ENCODE measurements around the gene FEM1B.

FEM1B gene

DNA sequence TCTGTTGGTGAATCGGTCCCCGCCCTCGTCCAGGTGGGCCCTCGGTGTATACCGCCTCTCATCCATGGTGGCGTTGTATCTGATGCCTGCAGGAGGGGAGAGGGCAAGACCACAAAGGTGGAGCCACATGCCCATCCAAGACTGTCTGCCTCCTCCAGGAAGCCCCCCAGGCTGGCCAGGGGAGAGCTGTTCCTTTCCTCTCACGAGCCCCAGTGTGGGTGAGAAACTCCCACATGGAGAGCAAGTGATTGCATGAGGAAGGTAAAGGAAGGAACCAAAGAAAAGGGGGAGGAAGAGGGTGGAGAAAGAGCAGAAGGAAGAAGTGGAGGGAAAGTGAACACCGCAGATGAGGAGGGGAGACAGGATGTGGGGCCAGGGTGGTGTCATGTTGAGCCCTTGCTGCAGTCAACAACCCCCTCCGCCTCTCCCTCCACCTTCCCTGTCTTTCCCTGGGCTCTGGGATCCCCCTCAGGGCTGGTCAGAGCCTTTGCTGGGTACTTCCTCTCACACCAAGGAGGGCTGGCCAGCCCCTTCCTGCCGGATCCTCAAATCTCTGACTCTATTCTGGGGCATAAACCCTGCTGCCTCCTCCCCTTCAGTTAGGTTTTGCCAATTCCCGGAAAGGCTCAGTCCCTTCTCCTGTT lies 49.3 kb downstream of the FEM1B start:
- peak; percentile 46 to 76 (median 70) for DNase-seq

DNA sequence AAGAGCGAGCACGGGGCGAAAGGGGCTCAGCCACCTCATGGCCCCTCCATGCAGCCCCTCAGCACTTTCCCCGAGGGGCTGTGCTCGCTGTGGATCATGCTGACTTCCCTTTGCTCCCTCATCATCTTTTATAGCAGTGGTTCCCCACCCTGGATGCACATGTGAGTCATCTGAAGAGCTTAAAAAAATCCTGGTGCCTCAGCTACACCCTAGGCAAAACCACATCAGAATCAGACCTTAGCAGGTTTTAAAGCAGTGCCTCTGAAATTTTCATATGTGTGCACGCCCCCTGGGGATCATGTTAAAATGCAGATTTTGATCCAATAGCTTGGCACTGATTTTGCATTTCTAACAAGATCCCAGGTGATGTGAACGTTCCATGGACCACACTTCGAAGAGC lies 50.9 kb downstream of the FEM1B start:
- peak in 2 of 4 experiments; percentile 40 to 51 for DNase-seq

- DNase-seq: no peak
Measured at GRCh38 chr15:68328964-68329363, 51.4 kb downstream of the FEM1B start.

DNA sequence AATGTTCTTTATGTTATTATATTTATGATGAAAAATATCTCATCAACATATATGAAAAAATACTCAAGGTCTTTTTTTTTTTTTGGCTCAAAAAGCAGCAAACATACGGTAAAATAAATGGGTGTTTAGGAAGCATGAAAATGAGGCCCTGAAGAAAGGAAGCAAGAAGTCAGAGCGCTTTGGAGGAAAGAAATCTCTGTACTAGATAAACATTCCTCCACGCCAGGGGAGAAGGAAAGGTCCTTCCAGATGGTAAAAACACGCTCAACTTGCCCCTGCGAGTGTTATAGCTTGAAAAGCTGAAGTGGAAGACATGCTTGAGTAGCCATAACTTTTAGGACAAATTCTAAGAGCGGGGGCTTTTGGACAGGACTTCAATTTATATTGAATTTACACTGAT lies 52.9 kb downstream of the FEM1B start:
- DNase-seq: no peak

DNA sequence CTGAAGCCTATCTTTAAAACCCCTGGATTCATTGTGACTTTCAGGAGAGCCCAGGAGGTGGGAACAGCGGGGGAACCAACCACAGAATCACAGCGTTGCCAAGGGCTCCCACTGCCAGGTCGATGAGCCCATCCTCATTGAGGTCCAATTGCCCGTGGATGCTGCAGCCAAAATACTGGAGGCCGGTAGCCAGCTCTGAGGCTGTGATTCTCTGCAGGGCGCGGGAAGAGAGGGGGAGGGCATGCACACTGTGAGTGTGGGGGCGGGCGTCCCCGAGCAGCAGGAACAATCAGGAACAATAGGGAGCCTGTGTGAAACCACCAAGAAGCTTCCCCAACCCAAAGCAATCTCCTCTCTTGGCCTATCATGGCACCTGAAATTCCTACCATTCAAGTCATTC lies 53.4 kb downstream of the FEM1B start:
- peak in 3 of 4 experiments; percentile 37 to 71 (median 59) for DNase-seq

GRCh38 chr15:68332266-68332665 lies 54.7 kb downstream of the FEM1B start:
- no peak for DNase-seq

DNA sequence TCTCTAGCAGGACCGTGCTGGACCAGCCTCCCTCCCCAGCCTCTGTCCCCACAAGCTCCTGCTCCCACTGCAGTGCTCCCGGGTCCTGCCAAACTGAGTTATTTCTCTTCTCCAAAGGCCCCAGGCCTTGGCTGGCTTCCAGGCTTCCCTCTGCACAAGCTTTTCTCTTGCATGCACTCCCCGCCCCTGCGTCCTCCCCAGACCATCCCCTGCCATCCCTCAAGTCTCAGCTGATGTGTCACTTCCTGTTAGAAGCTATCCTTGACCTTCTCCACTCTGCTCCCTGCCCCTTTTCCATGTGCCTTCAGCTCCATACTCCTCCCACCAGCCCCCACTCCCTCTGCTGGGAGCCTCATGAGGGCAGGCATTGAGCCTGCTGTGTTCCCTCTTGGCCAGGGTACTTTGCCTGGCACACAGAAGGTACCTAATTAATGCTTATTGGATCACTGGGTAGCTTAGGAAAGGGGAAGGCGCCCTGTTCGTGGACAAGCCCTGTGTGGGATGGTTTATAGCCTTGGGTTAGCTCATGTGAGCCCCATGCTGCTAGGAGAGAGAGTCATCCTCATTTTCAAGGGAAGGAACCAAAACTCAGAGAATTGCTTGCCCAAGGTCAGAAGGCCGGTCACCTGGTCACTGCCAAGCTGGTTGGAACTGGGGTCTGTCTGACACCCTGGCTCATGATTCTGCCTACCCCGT lies 56.4 kb downstream of the FEM1B start:
- DNase-seq: peak; percentile 91 to 98 (median 96)

- peak; percentile 81 to 93 (median 90) for DNase-seq
Measured at GRCh38 chr15:68334661-68335124, 57.1 kb downstream of the FEM1B start.

DNA sequence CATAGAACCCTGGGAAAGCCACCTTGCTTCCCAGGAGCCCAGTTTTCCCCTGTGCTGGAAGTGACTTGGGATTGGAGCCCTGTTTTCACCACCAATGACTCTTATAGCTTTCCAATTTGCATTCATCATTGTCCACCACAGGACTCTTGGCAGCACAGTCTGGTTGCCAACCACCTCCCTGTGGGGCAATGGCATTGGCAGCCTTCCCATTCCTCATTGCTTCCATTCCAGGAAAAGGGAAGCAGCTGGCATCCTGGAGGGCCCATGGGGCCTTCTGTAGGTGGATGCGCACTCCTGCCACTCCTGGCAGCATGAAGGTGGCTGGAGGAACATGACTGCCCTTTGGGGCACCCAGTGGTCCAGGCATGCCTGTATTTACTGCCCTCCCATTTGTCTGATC lies 57.7 kb downstream of the FEM1B start:
- DNase-seq: peak in 3 of 4 experiments; percentile 35 to 50 (median 42)

- DNase-seq: no peak
Measured at GRCh38 chr15:68335655-68336054, 58.1 kb downstream of the FEM1B start.

DNA sequence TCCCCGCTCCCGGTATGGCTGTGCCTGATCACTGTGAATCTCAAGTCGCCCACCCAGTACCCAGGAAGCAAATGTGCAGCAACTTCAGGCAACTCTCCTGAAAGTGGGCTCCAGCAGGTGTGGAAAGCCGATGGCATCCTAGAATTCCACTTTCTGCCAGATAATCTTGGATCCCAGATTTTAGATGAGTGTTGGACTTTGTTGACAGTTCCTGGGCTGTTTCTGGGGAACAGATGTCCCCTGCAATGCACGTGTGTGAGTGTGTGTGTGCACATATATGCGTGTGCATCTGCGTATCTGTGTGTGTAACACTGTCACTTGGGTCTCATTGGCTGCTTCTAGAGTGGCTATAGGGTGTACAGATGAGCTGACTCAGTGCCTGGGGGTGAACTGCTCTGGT lies 59.0 kb downstream of the FEM1B start:
- no peak for DNase-seq

DNA sequence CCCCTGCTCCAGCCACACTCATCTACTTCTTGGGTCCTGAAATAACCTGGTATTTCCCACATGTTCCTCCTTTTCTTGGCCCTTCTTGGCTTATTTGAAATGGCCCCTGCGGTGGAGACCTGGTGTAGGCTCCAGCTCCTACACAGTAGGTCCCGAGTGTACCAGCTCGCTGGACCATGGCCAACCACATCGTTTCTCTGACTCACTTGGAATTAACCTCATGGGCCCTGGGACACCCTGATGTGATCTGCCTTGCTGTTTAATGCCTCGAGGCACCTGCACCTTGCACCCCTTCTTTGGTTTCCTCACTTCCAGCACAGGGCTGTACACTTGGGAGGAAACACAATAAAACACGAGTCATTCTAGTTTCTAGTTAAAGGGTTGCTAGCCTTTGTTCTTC lies 60.3 kb downstream of the FEM1B start:
- peak in 2 of 4 experiments; percentile 18 to 45 for DNase-seq

GRCh38 chr15:68339481-68339880 lies 61.9 kb downstream of the FEM1B start:
- DNase-seq: no peak

DNA sequence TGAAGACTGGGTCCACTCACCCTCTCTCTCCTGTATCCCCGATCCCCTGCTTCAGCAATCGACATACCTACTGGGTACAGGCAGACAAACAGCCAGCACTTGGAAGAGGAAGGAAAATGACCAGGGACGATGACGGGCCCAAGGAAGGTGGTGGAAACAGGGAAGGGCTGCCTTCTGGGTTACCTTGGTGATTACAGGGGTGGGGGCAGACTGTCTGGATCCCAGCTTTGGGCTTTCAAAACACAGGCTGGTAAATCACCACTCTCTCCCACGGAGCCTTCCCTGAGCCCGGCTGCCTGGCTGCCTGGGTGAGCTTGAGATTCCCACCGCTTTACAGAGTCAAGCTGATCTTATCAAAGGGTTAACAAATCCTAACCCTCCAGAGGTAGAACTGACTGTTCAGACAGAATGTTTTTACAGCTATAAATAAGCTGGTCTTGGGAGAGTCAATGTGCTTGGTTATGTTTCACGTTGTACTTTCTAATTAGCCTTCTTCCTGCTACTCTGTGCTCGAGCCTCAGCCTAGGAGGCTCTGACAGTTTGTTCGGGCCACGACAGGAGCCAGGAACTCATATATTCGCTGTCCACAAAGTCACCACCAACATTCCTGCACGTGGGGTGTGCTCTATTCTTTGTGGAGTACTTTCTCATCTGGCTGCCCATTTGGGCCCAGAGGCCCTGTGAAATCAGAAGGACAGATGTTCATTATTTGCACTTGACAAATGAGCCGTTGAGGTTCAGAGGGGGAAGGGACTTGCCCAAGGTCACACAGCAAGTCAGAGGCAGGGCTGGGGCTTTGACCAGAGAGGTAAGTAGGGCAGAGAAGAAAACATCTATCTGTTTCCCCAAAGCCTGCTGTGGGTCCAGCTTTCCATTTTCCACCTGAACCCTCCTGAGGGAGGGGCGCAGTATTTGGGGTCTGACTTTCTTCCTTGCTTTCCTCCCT lies 63.5 kb downstream of the FEM1B start:
- DNase-seq: no peak

GRCh38 chr15:68341760-68342725 lies 64.5 kb downstream of the FEM1B start:
- DNase-seq: peak; percentile 53 to 81 (median 74)

DNA sequence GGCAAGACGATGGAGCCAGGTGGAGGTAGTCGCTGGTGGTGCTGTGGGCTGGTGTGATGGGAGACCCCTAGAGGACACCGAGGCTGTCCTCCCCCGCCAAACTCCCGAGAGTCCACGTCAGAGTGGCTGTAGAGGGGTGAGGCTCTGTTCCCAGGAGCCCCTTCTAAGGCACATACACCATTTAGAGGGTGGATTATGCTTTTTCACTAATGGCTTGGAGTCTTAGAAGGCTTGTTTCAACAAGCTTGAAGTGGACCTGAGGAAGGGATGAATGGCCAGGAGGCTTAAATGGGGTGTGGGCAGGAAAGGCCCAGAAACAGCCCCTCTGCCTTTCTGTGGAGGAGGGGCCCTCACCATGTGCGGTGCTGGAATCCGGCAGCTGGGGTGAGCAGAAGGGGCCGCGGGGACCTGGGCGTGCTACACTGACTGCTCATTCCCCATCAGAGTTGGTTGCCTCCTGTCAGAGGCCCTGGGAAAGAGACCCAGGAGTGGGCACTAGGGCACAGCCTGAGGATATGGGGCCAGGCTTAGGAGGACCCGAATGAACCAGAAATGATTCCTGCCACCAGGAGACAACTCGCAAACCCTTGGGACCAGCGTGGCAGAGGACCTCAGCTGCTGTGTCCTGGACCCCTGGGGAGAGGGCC lies 66.2 kb downstream of the FEM1B start:
- no peak for DNase-seq

- DNase-seq: no peak
Measured at GRCh38 chr15:68344600-68344999, 67.1 kb downstream of the FEM1B start.
